ENCODE data around the gene ZNF816.
"Not testable (repeated sequence)": the region's sequence is repeated elsewhere in the genome, so short reads cannot be mapped to it uniquely, and the experiment has no call there.

Gene ZNF816

DNA sequence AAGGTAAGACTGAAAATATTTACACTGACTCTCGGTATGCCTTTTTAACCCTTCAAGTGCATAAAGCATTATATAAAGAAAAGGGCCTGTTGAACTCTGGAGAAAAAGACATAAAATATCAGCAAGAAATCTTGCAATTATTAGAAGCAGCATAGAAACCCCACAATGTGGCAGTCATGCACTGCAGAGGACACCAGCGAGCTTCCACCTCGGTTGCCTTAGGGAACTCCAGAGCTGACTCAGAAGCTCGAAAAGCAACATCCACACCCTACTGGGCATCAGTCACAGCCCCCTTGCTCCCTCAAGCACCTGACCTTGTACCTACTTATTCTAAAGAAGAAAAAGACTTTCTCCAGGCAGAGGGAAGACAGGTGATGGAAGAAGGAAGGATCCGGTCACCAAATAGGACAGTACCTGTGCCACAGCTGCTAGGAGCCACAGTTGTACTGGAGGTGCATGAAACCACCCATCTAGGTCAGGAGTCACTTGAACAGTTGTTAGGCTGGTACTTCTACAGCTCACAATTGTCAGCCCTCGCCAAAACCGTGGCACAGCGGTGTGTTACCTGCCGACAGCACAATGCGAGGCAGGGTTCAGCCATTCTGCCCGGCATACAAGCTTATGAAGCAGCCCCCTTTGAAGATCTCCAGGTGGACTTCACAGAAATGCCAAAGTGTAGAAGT, 2.9 kb downstream of the ZNF816 start:
- peak; percentile 20 for DNase-seq (ENCODE audit: low spot score)

- DNase-seq (ENCODE audit: low spot score) = no peak
Observed at GRCh38 chr19:52957591-52957990, 5.1 kb downstream of the ZNF816 start.

GRCh38 chr19:52956917-52957316, 5.8 kb downstream of the ZNF816 start:
- DNase-seq (ENCODE audit: low spot score) = no peak

DNA sequence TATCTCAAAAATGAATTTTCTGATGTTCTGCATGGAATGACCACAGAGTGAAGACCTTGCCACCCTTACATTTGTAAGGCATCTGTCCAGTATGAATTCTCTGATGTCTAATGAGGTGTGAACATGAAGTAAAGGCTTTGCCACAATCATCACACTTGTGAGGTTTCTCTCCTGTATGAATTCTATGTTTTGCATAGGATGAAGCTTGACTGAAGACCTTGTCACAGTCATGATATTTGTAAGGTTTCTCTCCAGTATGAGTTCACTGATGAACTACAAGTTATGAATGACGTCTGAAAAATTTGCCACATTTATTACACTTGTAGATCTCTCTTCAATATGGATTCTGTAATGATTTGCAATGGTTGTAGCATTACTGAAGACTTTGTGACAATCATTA, 13.3 kb downstream of the ZNF816 start:
- DNase-seq (ENCODE audit: low spot score) = no peak

GRCh38 chr19:52948025-52948770, 14.5 kb downstream of the ZNF816 start:
- DNase-seq (ENCODE audit: low spot score) = no peak

GRCh38 chr19:52946322-52947310, 16.1 kb downstream of the ZNF816 start:
- no peak for DNase-seq (ENCODE audit: low spot score)

GRCh38 chr19:52945652-52946321, 16.9 kb downstream of the ZNF816 start:
- DNase-seq (ENCODE audit: low spot score) = no peak

- not testable (repeated sequence) for DNase-seq (ENCODE audit: low spot score)
Observed at GRCh38 chr19:52944703-52945493, 17.8 kb downstream of the ZNF816 start.

DNA sequence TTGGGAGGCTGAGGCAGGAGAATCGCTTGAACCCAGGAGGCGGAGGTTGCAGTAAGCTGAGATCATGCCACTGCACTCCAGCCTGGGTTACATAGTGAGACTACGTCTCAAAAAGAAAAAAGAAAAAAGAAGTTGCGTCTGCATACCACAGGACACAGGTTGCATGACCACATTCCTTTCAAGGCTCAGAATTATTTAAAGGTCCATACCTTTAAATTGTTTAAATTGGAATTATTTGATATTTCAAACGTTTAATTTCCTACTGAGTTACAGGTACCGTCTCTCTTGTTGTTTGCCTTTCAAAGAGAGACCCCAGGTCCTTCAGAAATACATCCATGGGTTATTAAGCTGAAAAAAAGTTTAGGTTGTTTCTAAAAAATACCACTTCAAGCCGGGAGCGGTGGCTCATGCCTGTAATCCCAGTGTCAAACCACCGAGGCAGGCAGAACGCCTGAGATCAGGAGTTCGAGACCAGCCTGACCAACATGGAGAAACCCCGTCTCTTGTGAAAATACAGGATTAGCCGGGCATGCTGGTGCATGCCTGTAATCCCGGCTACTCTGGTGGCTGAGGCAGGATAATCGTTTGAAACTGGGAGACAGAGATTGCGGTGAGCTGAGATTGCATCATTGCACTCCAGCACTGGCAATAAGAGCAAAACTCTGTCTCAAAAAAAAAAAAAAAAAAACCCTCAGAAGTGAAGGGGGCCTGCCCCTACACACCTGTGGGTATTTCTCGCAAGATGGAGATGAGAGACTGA, 18.6 kb downstream of the ZNF816 start:
- no peak for DNase-seq (ENCODE audit: low spot score)

DNA sequence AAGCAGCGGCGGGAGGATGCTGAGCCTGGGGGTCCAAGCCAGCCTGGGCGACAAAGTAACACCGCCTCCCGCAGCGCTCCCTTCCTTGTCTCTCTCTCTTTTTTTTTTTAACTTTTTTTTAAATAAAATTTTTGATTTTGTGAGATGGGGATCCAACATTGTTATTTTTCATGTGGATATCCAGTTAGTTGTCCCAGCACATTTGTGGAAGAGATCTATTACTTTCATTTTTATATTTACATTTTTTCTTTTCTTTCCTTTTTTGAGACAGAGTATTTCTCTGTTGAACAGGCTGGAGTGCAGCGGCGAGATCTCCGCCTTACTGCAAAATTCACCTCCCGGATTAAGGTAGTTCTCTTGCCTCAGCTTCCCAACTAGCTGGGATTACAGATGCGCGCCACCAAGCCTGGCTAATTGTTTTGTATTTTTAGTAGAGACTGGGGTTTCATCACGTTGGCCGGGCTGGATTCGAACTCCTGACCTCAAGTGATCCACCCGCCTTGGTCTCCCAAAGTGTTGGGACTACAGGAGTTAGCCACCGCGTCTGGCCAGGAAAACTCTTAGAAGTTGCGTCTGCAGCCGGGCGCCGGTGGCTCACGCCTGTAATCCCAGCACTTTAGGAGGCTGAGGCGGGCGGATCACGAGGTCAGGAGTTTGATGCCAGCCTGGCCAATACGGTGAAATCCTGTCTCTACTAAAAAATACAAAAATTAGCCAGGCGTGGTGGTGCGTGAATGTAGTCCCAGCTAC, 19.4 kb downstream of the ZNF816 start:
- no peak for DNase-seq (ENCODE audit: low spot score)

DNA sequence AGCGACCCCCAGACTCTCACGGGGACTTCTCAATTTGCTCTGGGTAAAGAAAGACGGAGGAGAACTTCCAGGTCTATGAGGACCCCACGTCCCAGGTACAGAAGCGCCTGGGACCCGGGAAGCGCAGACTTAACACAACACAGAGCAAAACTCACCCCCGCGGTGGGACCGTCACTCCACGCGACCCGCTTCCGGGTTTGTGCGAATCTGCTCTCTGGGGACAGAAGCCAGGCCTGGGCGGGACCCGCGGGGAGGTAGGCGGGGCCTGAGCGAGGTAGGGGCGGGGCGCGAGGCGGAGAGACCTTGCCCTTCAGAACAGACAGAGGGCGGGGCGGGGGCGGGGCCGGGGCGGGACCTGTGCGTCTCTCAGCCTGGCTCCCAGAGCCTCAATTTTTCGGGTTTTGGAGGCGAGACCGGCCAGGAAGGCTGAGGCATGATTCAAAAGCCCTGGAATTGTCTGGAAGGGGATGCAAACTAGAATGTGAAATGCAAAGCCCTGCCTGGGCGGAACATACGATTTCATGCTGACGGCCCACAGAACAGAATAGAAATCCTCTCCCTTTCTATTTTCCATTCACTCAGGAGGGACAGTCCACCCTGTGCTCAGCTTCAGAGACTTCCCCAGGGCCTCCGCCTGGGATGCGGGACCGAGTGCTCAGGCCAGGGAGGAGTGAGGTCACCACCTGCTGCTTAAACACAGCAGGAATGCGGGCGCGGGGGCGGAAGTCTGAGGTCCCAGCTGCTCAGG, 20.1 kb downstream of the ZNF816 start:
- DNase-seq (ENCODE audit: low spot score) = peak; percentile 86

DNA sequence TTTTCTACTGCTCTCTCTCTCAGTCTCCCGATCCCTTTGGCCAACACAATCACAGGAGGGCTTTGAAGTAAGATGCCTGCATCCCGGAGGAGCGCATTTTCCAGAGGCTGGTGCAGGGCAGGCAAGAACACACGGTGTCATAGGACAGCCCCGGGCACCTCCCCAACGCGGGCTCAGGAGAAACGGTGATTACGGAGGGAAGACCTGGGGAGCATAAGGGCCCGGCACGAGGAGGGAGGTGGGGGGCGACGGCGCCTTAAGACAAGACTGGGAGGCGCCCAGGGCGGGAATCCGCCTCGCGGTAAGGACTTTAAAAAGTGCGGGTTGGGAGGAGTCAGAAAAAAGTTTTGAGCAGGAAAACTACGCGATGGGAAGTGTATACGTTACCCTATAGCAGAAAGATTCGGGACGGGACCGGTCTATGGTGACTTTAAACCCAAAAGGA, 20.7 kb downstream of the ZNF816 start:
- no peak for DNase-seq (ENCODE audit: low spot score)

DNA sequence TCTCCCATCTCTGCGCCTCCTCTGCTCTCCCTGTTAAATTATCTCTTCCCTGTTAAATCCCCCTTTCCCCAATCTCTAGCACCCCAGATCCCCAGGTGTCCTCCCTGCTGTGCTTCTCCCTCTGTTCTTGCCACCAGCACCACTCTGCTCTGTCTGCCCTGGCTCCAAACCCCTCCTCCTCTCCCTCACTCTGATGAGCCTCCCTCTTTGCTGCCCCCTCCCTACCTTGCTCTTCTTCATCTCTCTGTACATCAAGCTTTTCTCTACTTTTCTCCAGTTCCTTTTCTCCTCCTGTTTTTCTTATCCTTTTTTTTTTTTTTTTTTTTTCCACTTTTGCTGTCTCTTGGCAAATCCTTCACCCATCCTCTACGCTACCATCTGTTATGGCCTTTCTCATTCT, 21.2 kb downstream of the ZNF816 start:
- DNase-seq (ENCODE audit: low spot score) = not testable (repeated sequence)

GRCh38 chr19:52940905-52941304, 21.8 kb downstream of the ZNF816 start:
- DNase-seq (ENCODE audit: low spot score) = not testable (repeated sequence)

- DNase-seq (ENCODE audit: low spot score) = no peak
Observed at GRCh38 chr19:52938761-52939160, 23.9 kb downstream of the ZNF816 start.

GRCh38 chr19:52936954-52937325, 25.7 kb downstream of the ZNF816 start:
- DNase-seq (ENCODE audit: low spot score) = no peak

DNA sequence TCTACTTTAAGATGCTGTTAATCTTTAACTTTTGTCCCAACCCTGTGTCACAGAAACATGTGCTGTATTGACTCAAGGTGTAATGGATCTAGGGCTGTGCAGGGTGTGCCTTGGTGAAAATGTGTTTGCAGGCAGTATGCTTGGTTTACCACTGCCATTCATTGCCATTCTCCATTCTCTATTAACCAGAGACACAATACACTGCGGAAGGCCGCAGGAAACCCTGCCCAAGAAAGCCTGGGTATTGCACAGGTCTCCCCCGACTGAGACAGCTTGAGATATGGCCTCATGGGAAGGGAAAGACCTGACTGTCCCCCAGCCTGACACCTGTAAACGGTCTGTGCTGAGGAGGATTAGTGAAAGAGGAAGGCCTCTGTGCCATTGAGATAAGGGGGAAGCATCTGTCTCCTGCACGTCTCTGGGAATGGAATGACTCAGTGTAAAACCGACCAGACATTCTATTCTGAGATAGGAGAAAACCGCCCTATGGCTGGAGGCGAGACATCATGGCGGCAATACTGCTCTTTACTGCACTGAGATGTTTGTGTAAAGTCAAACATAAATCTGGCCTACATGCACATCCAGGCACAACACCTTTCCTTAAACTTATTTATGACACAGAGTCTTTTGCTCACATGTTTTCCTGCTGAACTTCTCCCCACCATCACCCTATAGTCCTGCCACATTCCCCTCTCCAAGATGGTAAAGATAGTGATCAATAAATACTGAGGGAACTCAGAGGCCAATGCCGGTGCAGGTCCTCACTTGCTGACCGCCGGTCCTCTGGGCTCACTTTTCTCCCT, 26.3 kb downstream of the ZNF816 start:
- DNase-seq (ENCODE audit: low spot score) = peak; percentile 31

DNA sequence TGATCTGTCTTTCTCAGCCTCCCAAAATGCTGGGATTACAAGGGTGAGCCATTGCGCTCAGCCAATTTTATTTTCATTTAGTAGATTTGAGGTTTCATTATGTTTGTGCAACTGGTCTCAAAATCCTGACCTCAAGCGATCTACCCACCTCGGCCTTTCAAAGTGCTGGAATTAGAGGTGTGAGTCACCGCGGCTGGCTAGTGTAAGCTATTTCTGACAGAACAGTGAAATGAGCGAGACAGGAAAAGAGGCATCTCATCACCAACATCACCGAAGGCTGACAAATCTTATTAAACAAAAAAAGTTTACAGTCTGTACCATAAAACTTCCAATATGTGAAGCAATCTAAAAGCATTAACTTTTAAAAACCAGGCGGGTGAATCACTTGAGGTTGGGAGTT, 27.2 kb downstream of the ZNF816 start:
- DNase-seq (ENCODE audit: low spot score) = no peak

Data from Ammon's horn (tissue), 1 donor.